CD4-positive, alpha-beta T cell (primary cell): Measurements from ENCODE around the gene SENP3. TPM values are rescaled to one million over a fixed set of nuclear protein-coding genes. Genes with fewer than 3 reads are reported as not detected.

ENCODE experiments used
- ATAC-seq: fragments of 200-7000 bp; cut with Tn5 transposase; one replicate; pipeline ENCODE4 v1.10.0; 2022; ENCODE audit warnings: mild to moderate bottlenecking; ENCODE audit not compliant: poor library complexity
- CTCF ChIA-PET: fragments of 350-600 bp; sonication (Branson Sonifier 250); formaldehyde crosslinking; loops from one replicate; lab custom pipeline; 2021; ENCODE audit warnings: antibody characterized with exemption, inconsistent platforms; lab: Charles Lee
- POLR2A ChIA-PET: fragments of 350-600 bp; sonication (Branson Sonifier 250); formaldehyde crosslinking; loops from one replicate; lab custom pipeline; 2021; ENCODE audit warnings: antibody characterized with exemption, inconsistent platforms; lab: Charles Lee
- DNase-seq, 14 experiments: peaks; one replicate each; pipeline ENCODE4 v3.0.0-alpha.2; 2013 to 2020; ENCODE audit warnings: mixed read lengths in 2 of 14
- H3K27ac ChIP-seq, 2 donors: one replicate each; pipeline versions ENCODE4 v1.5.1 to v1.7.0; 2013; ENCODE audit warnings: low read length in 2 of 2, low read depth in 1 of 2, mild to moderate bottlenecking in 1 of 2
- H3K27me3 ChIP-seq, 2 experiments: 1 replicate in 1 of 2; 2 replicates in 1 of 2; pipeline versions ENCODE4 v1.6.1 to v1.7.0; 2013; ENCODE audit warnings: low read length in 2 of 2, control low read depth in 1 of 2, mild to moderate bottlenecking in 1 of 2, moderate library complexity in 1 of 2; ENCODE audit not compliant: insufficient read depth in 2 of 2, control insufficient read depth in 1 of 2
- H3K36me3 ChIP-seq: one replicate; pipeline ENCODE4 v1.6.1; 2013; ENCODE audit warnings: low read length, control low read depth; ENCODE audit not compliant: insufficient read depth
- H3K4me1 ChIP-seq: one replicate; pipeline ENCODE4 v1.6.1; 2013; ENCODE audit warnings: low read length, control low read depth; ENCODE audit not compliant: insufficient read depth
- H3K4me3 ChIP-seq: one replicate; pipeline ENCODE4 v1.5.1; 2013; ENCODE audit warnings: mild to moderate bottlenecking, low read length, moderate library complexity
- H3K9me3 ChIP-seq, 2 experiments: 1 replicate in 1 of 2; 2 replicates in 1 of 2; pipeline versions ENCODE4 v1.6.1 to v1.7.0; 2013; ENCODE audit warnings: low read length in 2 of 2, mild to moderate bottlenecking in 2 of 2, control low read depth in 1 of 2, moderate library complexity in 1 of 2; ENCODE audit not compliant: control insufficient read depth in 1 of 2, insufficient read depth in 1 of 2
- H3K27ac Mint-ChIP-seq: one replicate; pipeline ENCODE4 v1.8.0; 2020; ENCODE audit warnings: mixed read lengths
- H3K27me3 Mint-ChIP-seq: one replicate; pipeline ENCODE4 v1.8.0; 2021; ENCODE audit warnings: mixed read lengths
- H3K36me3 Mint-ChIP-seq: one replicate; pipeline ENCODE4 v1.8.0; 2021; ENCODE audit warnings: low read depth, mixed read lengths
- H3K4me1 Mint-ChIP-seq: one replicate; pipeline ENCODE4 v1.8.0; 2021; ENCODE audit warnings: low read depth, mixed read lengths
- H3K4me3 Mint-ChIP-seq: one replicate; pipeline ENCODE4 v1.8.0; 2020; ENCODE audit warnings: mild to moderate bottlenecking, mixed read lengths
- H3K9me3 Mint-ChIP-seq: one replicate; pipeline ENCODE4 v1.8.0; 2020; ENCODE audit warnings: mixed read lengths
- intact Hi-C, 2 experiments: fragments of 100-400 bp; cut with DNase I in 1 of 2; cut with micrococcal nuclease in 1 of 2; formaldehyde crosslinking; loops; one replicate each; pipeline versions ENCODE4 v1.15.1 to v1.9.0; 2023 to 2025; cut with DNase I, micrococcal nuclease
- total RNA-seq, 174 experiments: library from RNA in 2 of 174; stranded (reverse) in 2 of 174; gene quantifications; one replicate each; pipeline ENCODE4 v1.2.3 and lab custom pipeline; 2021 to 2026
- TF ChIP-seq, protein P1 (sequence below): fragments of 200-600 bp; IDR thresholded peaks from one replicate; pipeline ENCODE4 v1.8.0; 2022; ENCODE audit warnings: antibody characterized with exemption, mild to moderate bottlenecking

Gene SENP3
- total RNA-seq, 2 experiments from 2014 or later: 27.7 to 28.9 TPM

- ATAC-seq: no peak
- H3K4me3 ChIP-seq: no peak overlapping the region
- TF ChIP-seq, protein P1, sequence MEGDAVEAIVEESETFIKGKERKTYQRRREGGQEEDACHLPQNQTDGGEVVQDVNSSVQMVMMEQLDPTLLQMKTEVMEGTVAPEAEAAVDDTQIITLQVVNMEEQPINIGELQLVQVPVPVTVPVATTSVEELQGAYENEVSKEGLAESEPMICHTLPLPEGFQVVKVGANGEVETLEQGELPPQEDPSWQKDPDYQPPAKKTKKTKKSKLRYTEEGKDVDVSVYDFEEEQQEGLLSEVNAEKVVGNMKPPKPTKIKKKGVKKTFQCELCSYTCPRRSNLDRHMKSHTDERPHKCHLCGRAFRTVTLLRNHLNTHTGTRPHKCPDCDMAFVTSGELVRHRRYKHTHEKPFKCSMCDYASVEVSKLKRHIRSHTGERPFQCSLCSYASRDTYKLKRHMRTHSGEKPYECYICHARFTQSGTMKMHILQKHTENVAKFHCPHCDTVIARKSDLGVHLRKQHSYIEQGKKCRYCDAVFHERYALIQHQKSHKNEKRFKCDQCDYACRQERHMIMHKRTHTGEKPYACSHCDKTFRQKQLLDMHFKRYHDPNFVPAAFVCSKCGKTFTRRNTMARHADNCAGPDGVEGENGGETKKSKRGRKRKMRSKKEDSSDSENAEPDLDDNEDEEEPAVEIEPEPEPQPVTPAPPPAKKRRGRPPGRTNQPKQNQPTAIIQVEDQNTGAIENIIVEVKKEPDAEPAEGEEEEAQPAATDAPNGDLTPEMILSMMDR: no peak
- peaks cover 5 to 9% of the 10 kb centered on the region in 2 experiments for H3K9me3 ChIP-seq
- no peaks in the 10 kb centered on the region for H3K36me3 ChIP-seq
- no peaks in the 10 kb centered on the region for H3K27me3 Mint-ChIP-seq
- no peaks in the 10 kb centered on the region for H3K4me1 Mint-ChIP-seq
- no peak for DNase-seq
- intact Hi-C loops: no loop called here
- H3K4me1 ChIP-seq: no peaks in the 10 kb centered on the region
- no peaks in the 10 kb centered on the region for H3K27me3 ChIP-seq
- POLR2A ChIA-PET: no interaction called here
- peaks cover 3% of the 10 kb centered on the region for H3K9me3 Mint-ChIP-seq
- H3K4me3 Mint-ChIP-seq: no peak overlapping the region
- peaks cover 4% of the 10 kb centered on the region for H3K36me3 Mint-ChIP-seq
- H3K27ac Mint-ChIP-seq: no peak overlapping the region
- H3K27ac ChIP-seq: no peak overlapping the region
- CTCF ChIA-PET: no interaction called here
Measured at GRCh38 chr17:7528842-7529241, 32.9 kb upstream of the SENP3 start.

- Histone ChIP-seq H3K27me3 (no peaks in the 10 kb centered on the region), H3K4me1 (no peaks in the 10 kb centered on the region), H3K9me3 (peaks cover 5 to 9% of the 10 kb centered on the region in 2 experiments), H3K4me3 (no peak overlapping the region), H3K27ac (no peak overlapping the region), H3K36me3 (no peaks in the 10 kb centered on the region)
- DNase-seq (no peak), ATAC-seq (no peak)
- Mint-ChIP-seq H3K36me3 (peaks cover 4% of the 10 kb centered on the region), H3K27ac (no peak overlapping the region), H3K27me3 (no peaks in the 10 kb centered on the region), H3K4me3 (no peak overlapping the region), H3K9me3 (peaks cover 3% of the 10 kb centered on the region), H3K4me1 (no peaks in the 10 kb centered on the region)
- intact Hi-C loops: no loop called here
- ChIA-PET CTCF (no interaction called here), POLR2A (no interaction called here)
- TF ChIP-seq, protein P1: no peak
Measured at GRCh38 chr17:7530023-7530900, 31.5 kb upstream of the SENP3 start.

GRCh38 chr17:7538050-7538449 lies 23.7 kb upstream of the SENP3 start:
- no peaks in the 10 kb centered on the region for H3K36me3 Mint-ChIP-seq
- ChIA-PET CTCF (no interaction called here), POLR2A (no interaction called here)
- intact Hi-C loops: no loop called here
- no peak overlapping the region for H3K27ac Mint-ChIP-seq
- no peaks in the 10 kb centered on the region for H3K9me3 Mint-ChIP-seq
- H3K4me1 Mint-ChIP-seq: no peaks in the 10 kb centered on the region
- Histone ChIP-seq H3K9me3 (peaks cover 4 to 13% of the 10 kb centered on the region in 2 experiments), H3K36me3 (no peaks in the 10 kb centered on the region), H3K27me3 (no peaks in the 10 kb centered on the region), H3K27ac (no peak overlapping the region), H3K4me3 (no peak overlapping the region), H3K4me1 (no peaks in the 10 kb centered on the region)
- ATAC-seq (no peak), DNase-seq (no peak)
- TF ChIP-seq, protein P1: no peak
- no peak overlapping the region for H3K4me3 Mint-ChIP-seq
- H3K27me3 Mint-ChIP-seq: no peaks in the 10 kb centered on the region
